ENCODE data around the gene ITIH1.

The ITIH1 gene

GRCh38 chr3:52816199-52816598, 38.8 kb downstream of the ITIH1 start:
- H3K4me3 ChIP-seq (ENCODE audit: low read depth, low read length): no peak overlapping the region
- no peak for TF ChIP-seq CTCF (IDR thresholded peaks at IDR 0.05; ENCODE audit: insufficient read depth, low read depth, low read length, missing control alignments)

GRCh38 chr3:52816654-52817053, 39.3 kb downstream of the ITIH1 start:
- H3K4me3 ChIP-seq (ENCODE audit: low read depth, low read length): no peak overlapping the region
- TF ChIP-seq CTCF (IDR thresholded peaks at IDR 0.05; ENCODE audit: insufficient read depth, low read depth, low read length, missing control alignments): no peak
- no peak for DNase-seq (ENCODE audit: low read depth)

More at GRCh38 chr3:52816199-52816598, 38.8 kb downstream of the ITIH1 start:
- no peak for DNase-seq (ENCODE audit: low read depth)

- no peak overlapping the region for H3K4me3 ChIP-seq (ENCODE audit: low read depth, low read length)
- TF ChIP-seq CTCF (IDR thresholded peaks at IDR 0.05; ENCODE audit: insufficient read depth, low read depth, low read length, missing control alignments): no peak
- DNase-seq (ENCODE audit: low read depth): no peak
Measured at GRCh38 chr3:52817221-52817620, 39.8 kb downstream of the ITIH1 start.

- TF ChIP-seq CTCF (IDR thresholded peaks at IDR 0.05; ENCODE audit: insufficient read depth, low read depth, low read length, missing control alignments): no peak
- no peak overlapping the region for H3K4me3 ChIP-seq (ENCODE audit: low read depth, low read length)
- no peak for DNase-seq (ENCODE audit: low read depth)
Measured at GRCh38 chr3:52817860-52818259, 40.5 kb downstream of the ITIH1 start.

- no peak for DNase-seq (ENCODE audit: low read depth)
- TF ChIP-seq CTCF (IDR thresholded peaks at IDR 0.05; ENCODE audit: insufficient read depth, low read depth, low read length, missing control alignments): no peak
- H3K4me3 ChIP-seq (ENCODE audit: low read depth, low read length): no peak overlapping the region
Measured at GRCh38 chr3:52819936-52820335, 42.5 kb downstream of the ITIH1 start.

- peak; percentile 53 for DNase-seq (ENCODE audit: low read depth)
- H3K4me3 ChIP-seq (ENCODE audit: low read depth, low read length): no peak overlapping the region
- TF ChIP-seq CTCF (IDR thresholded peaks at IDR 0.05; ENCODE audit: insufficient read depth, low read depth, low read length, missing control alignments): peak; percentile 82
Measured at GRCh38 chr3:52820736-52821135, 43.3 kb downstream of the ITIH1 start.

GRCh38 chr3:52822363-52822762, 45.0 kb downstream of the ITIH1 start:
- no peak for TF ChIP-seq CTCF (IDR thresholded peaks at IDR 0.05; ENCODE audit: insufficient read depth, low read depth, low read length, missing control alignments)
- H3K4me3 ChIP-seq (ENCODE audit: low read depth, low read length): no peak overlapping the region
- no peak for DNase-seq (ENCODE audit: low read depth)
